ENCODE results near the gene RALB. TPM values are rescaled to one million over a fixed set of nuclear protein-coding genes. Genes with fewer than 3 reads are reported as not detected.

The RALB gene
- total and polyA plus RNA-seq, 2 of the 8 experiments (the other 6 are each of a cell fraction or from before 2014, with no cell fraction given), result 12.0 to 16.6 TPM

GRCh38 chr2:120332384-120332783 is 79.7 kb downstream of the RALB start (continued):
- TF ChIP-seq, protein P1, sequence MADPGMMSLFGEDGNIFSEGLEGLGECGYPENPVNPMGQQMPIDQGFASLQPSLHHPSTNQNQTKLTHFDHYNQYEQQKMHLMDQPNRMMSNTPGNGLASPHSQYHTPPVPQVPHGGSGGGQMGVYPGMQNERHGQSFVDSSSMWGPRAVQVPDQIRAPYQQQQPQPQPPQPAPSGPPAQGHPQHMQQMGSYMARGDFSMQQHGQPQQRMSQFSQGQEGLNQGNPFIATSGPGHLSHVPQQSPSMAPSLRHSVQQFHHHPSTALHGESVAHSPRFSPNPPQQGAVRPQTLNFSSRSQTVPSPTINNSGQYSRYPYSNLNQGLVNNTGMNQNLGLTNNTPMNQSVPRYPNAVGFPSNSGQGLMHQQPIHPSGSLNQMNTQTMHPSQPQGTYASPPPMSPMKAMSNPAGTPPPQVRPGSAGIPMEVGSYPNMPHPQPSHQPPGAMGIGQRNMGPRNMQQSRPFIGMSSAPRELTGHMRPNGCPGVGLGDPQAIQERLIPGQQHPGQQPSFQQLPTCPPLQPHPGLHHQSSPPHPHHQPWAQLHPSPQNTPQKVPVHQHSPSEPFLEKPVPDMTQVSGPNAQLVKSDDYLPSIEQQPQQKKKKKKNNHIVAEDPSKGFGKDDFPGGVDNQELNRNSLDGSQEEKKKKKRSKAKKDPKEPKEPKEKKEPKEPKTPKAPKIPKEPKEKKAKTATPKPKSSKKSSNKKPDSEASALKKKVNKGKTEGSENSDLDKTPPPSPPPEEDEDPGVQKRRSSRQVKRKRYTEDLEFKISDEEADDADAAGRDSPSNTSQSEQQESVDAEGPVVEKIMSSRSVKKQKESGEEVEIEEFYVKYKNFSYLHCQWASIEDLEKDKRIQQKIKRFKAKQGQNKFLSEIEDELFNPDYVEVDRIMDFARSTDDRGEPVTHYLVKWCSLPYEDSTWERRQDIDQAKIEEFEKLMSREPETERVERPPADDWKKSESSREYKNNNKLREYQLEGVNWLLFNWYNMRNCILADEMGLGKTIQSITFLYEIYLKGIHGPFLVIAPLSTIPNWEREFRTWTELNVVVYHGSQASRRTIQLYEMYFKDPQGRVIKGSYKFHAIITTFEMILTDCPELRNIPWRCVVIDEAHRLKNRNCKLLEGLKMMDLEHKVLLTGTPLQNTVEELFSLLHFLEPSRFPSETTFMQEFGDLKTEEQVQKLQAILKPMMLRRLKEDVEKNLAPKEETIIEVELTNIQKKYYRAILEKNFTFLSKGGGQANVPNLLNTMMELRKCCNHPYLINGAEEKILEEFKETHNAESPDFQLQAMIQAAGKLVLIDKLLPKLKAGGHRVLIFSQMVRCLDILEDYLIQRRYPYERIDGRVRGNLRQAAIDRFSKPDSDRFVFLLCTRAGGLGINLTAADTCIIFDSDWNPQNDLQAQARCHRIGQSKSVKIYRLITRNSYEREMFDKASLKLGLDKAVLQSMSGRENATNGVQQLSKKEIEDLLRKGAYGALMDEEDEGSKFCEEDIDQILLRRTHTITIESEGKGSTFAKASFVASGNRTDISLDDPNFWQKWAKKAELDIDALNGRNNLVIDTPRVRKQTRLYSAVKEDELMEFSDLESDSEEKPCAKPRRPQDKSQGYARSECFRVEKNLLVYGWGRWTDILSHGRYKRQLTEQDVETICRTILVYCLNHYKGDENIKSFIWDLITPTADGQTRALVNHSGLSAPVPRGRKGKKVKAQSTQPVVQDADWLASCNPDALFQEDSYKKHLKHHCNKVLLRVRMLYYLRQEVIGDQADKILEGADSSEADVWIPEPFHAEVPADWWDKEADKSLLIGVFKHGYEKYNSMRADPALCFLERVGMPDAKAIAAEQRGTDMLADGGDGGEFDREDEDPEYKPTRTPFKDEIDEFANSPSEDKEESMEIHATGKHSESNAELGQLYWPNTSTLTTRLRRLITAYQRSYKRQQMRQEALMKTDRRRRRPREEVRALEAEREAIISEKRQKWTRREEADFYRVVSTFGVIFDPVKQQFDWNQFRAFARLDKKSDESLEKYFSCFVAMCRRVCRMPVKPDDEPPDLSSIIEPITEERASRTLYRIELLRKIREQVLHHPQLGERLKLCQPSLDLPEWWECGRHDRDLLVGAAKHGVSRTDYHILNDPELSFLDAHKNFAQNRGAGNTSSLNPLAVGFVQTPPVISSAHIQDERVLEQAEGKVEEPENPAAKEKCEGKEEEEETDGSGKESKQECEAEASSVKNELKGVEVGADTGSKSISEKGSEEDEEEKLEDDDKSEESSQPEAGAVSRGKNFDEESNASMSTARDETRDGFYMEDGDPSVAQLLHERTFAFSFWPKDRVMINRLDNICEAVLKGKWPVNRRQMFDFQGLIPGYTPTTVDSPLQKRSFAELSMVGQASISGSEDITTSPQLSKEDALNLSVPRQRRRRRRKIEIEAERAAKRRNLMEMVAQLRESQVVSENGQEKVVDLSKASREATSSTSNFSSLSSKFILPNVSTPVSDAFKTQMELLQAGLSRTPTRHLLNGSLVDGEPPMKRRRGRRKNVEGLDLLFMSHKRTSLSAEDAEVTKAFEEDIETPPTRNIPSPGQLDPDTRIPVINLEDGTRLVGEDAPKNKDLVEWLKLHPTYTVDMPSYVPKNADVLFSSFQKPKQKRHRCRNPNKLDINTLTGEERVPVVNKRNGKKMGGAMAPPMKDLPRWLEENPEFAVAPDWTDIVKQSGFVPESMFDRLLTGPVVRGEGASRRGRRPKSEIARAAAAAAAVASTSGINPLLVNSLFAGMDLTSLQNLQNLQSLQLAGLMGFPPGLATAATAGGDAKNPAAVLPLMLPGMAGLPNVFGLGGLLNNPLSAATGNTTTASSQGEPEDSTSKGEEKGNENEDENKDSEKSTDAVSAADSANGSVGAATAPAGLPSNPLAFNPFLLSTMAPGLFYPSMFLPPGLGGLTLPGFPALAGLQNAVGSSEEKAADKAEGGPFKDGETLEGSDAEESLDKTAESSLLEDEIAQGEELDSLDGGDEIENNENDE (IDR thresholded peaks at IDR 0.05; ENCODE audit: insufficient replicate concordance, low read length), result no peak
- no peak for TF ChIP-seq ZNF274 (IDR thresholded peaks at IDR 0.05; ENCODE audit: borderline replicate concordance, extremely low read depth, low read length)
- no peak for TF ChIP-seq TCF12 (IDR thresholded peaks at IDR 0.05; ENCODE audit: low read depth, low read length)
- TF ChIP-seq SAP30 (IDR thresholded peaks at IDR 0.05; ENCODE audit: insufficient read depth, insufficient replicate concordance, low read length), result no peak
- no peak for TF ChIP-seq SP4 (IDR thresholded peaks at IDR 0.05; ENCODE audit: low read length)
- no peak for TF ChIP-seq HDAC6 (IDR thresholded peaks at IDR 0.05; ENCODE audit: low read depth, low read length)
- no peak for TF ChIP-seq POU5F1 (IDR thresholded peaks at IDR 0.05; ENCODE audit: low read depth, low read length)
- TF ChIP-seq CHD1 (IDR thresholded peaks at IDR 0.05; ENCODE audit: low read depth, low read length), result no peak
- no peak for TF ChIP-seq HDAC2 (IDR thresholded peaks at IDR 0.05; ENCODE audit: borderline replicate concordance in 1 of 2, low read depth in 2 of 2, low read length in 2 of 2)
